GM12878 (cell line): ENCODE results near the gene DGKB. TPM values are rescaled to one million over a fixed set of nuclear protein-coding genes. Genes with fewer than 3 reads are reported as not detected.

ENCODE experiments used
- ATAC-seq: fragments of 200-7000 bp; cut with Tn5 transposase; 3 replicates; pipeline ENCODE4 v1.9.1; 2020; ENCODE audit warnings: mild to moderate bottlenecking, moderate library complexity
- BruUV-seq: library from RNA; stranded (reverse); fragments of 400-500 nt; replicated peaks from 2 replicates; lab custom pipeline; 2021; lab: Mats Ljungman, UMichigan
- CTCF ChIA-PET: fragments of 300-600 bp; sonication (Branson Sonifier 250); formaldehyde crosslinking; extraction: SDS; loops from one replicate; lab custom pipeline; 2021; ENCODE audit warnings: inconsistent platforms; lab: Yijun Ruan, JAX
- POLR2A ChIA-PET: fragments of 350-600 bp; formaldehyde crosslinking; extraction: SDS; loops from one replicate; lab custom pipeline; 2021; ENCODE audit warnings: inconsistent platforms; lab: Charles Lee
- RAD21 ChIA-PET: fragments of 300-600 bp; sonication (Branson Sonifier 250); formaldehyde crosslinking; loops from one replicate; lab custom pipeline; 2023; ENCODE audit warnings: antibody characterized with exemption; ENCODE audit not compliant: unreplicated experiment; lab: Charles Lee
- SMC1A ChIA-PET: fragments of 300-600 bp; sonication (Branson Sonifier 250); formaldehyde crosslinking; loops from one replicate; lab custom pipeline; 2023; ENCODE audit not compliant: unreplicated experiment, uncharacterized antibody; lab: Charles Lee
- DNase-seq: peaks from one replicate; pipeline ENCODE4 v3.0.0-alpha.2; 2011; ENCODE audit warnings: low read depth, low spot score
- FAIRE-seq: peaks from 3 replicates; lab custom pipeline; 2011; peaks lifted over from hg19 to GRCh38; lab: Jason Lieb, UNC
- H2AFZ ChIP-seq: 2 replicates; pipeline ENCODE4 v1.6.0; 2011; ENCODE audit warnings: low read depth, low read length, control low read depth; ENCODE audit not compliant: control insufficient read depth
- H3K27ac ChIP-seq: 2 replicates; pipeline ENCODE4 v1.5.1; 2011; ENCODE audit warnings: control low read depth; ENCODE audit not compliant: control insufficient read depth, insufficient read depth
- H3K27me3 ChIP-seq, 2 experiments: replicated peaks in 1 of 2; 2 replicates each; pipeline versions ENCODE4 v1.6.0 to v1.6.1; 2011; ENCODE audit warnings: low read length in 1 of 2; ENCODE audit not compliant: control insufficient read depth in 2 of 2, insufficient read depth in 2 of 2
- H3K36me3 ChIP-seq, 2 experiments: 2 replicates each; pipeline ENCODE4 v1.5.1; 2011; ENCODE audit warnings: low read length in 1 of 2; ENCODE audit not compliant: control insufficient read depth in 2 of 2, insufficient read depth in 2 of 2
- H3K4me1 ChIP-seq: 2 replicates; pipeline ENCODE4 v1.6.1; 2011; ENCODE audit warnings: mild to moderate bottlenecking, low read length, moderate library complexity, mixed read lengths; ENCODE audit not compliant: control insufficient read depth, insufficient read depth
- H3K4me2 ChIP-seq: 2 replicates; pipeline ENCODE4 v1.6.0; 2011; ENCODE audit warnings: control low read depth; ENCODE audit not compliant: control insufficient read depth, insufficient read depth
- H3K4me3 ChIP-seq: fragments of 200-600 bp; sonication (generic); 2 replicates; pipeline ENCODE4 v1.5.1; 2016
- H3K79me2 ChIP-seq: 2 replicates; pipeline ENCODE4 v1.6.0; 2011; ENCODE audit warnings: low read length; ENCODE audit not compliant: control insufficient read depth, insufficient read depth
- H3K9ac ChIP-seq: 2 replicates; pipeline ENCODE4 v1.8.0; 2011; ENCODE audit warnings: low read length, control low read depth, mixed read lengths; ENCODE audit not compliant: control insufficient read depth, insufficient read depth
- H3K9me3 ChIP-seq: replicated peaks from 3 replicates; pipeline ENCODE4 v1.5.1; 2011; ENCODE audit warnings: mild to moderate bottlenecking, low read length; ENCODE audit not compliant: control insufficient read depth, insufficient read depth
- H4K20me1 ChIP-seq: 2 replicates; pipeline ENCODE4 v1.6.0; 2011; ENCODE audit not compliant: control insufficient read depth, insufficient read depth
- ATF2 ChIP-seq: IDR thresholded peaks from 2 replicates; pipeline ENCODE4 v1.6.1; 2012; ENCODE audit warnings: low read length, inconsistent platforms
- ESRRA ChIP-seq: IDR thresholded peaks from 2 replicates; pipeline ENCODE4 v1.6.1; 2012; ENCODE audit warnings: mild to moderate bottlenecking, low read length, improper control_type of control experiment
- KDM1A ChIP-seq: fragments of 200-600 bp; sonication (generic); IDR thresholded peaks from 2 replicates; pipeline ENCODE4 v1.6.1; 2016; ENCODE audit warnings: borderline replicate concordance
- KLF5 ChIP-seq: fragments of 450-650 bp; IDR thresholded peaks from 2 replicates; pipeline ENCODE4 v1.6.1; 2014; ENCODE audit warnings: mild to moderate bottlenecking; ENCODE audit not compliant: partially characterized antibody
- NR2C1 ChIP-seq: fragments of 450-650 bp; IDR thresholded peaks from 2 replicates; pipeline ENCODE4 v1.6.1; 2017; ENCODE audit warnings: antibody characterized with exemption, mild to moderate bottlenecking, moderate library complexity
- RFX5 ChIP-seq: IDR thresholded peaks from 2 replicates; pipeline ENCODE4 v1.6.1; 2011; ENCODE audit warnings: low read depth, low read length, improper control_type of control experiment
- TAF1 ChIP-seq: IDR thresholded peaks from 2 replicates; pipeline ENCODE4 v1.6.1; 2011; ENCODE audit warnings: mild to moderate bottlenecking, low read depth, low read length, borderline replicate concordance
- TBL1XR1 ChIP-seq: IDR thresholded peaks from 2 replicates; pipeline ENCODE4 v1.6.1; 2012; ENCODE audit warnings: low read depth, low read length, improper control_type of control experiment
- TCF12 ChIP-seq: IDR thresholded peaks from 2 replicates; pipeline ENCODE4 v1.6.1; 2011; ENCODE audit warnings: low read depth, mild to moderate bottlenecking, low read length
- WGBS: methylation state at CpG from one replicate; pipeline ENCODE4 v1.1.6; 2016; ENCODE audit warnings: low lambda C conversion rate; ENCODE audit not compliant: insufficient replicate concordance, insufficient coverage; ENCODE audit errors: missing lambda C conversion rate; 5-methylcytosine and 5-hydroxymethylcytosine counted together
- in situ Hi-C: fragments of 300-500 bp; cut with MboI; formaldehyde crosslinking; loops from 9 replicates; pipeline ENCODE4 v1.14.3; 2018; ENCODE audit warnings: mixed read lengths
- intact Hi-C: fragments of 100-400 bp; cut with micrococcal nuclease; formaldehyde crosslinking; loops from one replicate; pipeline ENCODE4 v1.14.2; 2022; ENCODE audit not compliant: unreplicated experiment
- polyA plus RNA-seq, 11 experiments: library from polyadenylated mRNA; depleted of rRNA in 4 of 11; unstranded in 6 of 11; stranded (reverse) in 5 of 11; fragments of >200 nt; fragmentation: Nextera tagmentation in 4 of 11; fragmentation: Illumina TruSeq in 1 of 11; extraction: Ambion mirVana in 4 of 11; extraction: Trizol in 1 of 11; gene quantifications; 1 replicate in 1 of 11; 2 replicates in 10 of 11; pipeline versions ENCODE4 v1.2.1 to v1.2.3, GENCODE V29; 2011 to 2016; ENCODE audit warnings: inconsistent platforms in 2 of 11, missing spikeins in 2 of 11, low read depth in 1 of 11
- total RNA-seq, 4 experiments: library from RNA; depleted of rRNA in 3 of 4; stranded (reverse); fragments of >200 nt in 3 of 4; fragmentation: Illumina TruSeq in 1 of 4; extraction: Trizol in 1 of 4; gene quantifications; 2 replicates each; pipeline versions ENCODE4 v1.2.1 to v1.2.3, GENCODE V29; 2013 to 2021
- TF ChIP-seq, protein P1 (sequence below): fragments of 450-650 bp; IDR thresholded peaks from 2 replicates; pipeline ENCODE4 v1.6.1; 2017; ENCODE audit warnings: mild to moderate bottlenecking, moderate library complexity
- TF ChIP-seq, protein P2 (sequence below): fragments of 450-650 bp; IDR thresholded peaks from 2 replicates; pipeline ENCODE4 v1.6.1; 2017; ENCODE audit warnings: mild to moderate bottlenecking

Gene DGKB
- total and polyA plus RNA-seq, 10 of the 15 experiments (the other 5 are each of a cell fraction or from before 2014, with no cell fraction given) = 0.02 to 0.10 (median 0.04) TPM; not detected in 6

DNA sequence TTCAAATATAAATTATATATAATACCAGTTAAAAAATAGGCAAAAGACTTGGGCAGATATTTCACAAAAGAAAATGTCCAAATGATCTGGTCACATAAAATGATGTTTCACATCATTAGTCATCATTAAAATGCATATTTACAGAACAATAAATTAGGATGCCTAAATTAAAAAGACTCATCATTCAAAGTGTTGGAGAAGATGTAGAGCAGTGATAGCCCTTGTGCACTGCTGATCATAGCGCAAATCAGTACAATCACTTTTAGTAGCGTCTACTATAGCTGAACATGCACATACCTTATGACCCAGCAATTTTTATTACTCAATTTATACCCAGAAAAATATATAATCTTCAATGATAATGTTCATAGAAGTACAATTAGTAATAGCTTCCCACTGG lies 579.8 kb downstream of the DGKB start:
- DNase-seq (no peak), FAIRE-seq (no peak), ATAC-seq (no peak)
- no peaks in the 10 kb centered on the region for H3K9me3 ChIP-seq
- no peak overlapping the region for H2AFZ ChIP-seq
- in situ Hi-C loops = no loop called here
- no peaks in the 10 kb centered on the region for H3K36me3 ChIP-seq
- ChIA-PET RAD21 (no interaction called here), CTCF (no interaction called here), SMC1A (no interaction called here), POLR2A (no interaction called here)
- no peaks in the 10 kb centered on the region for H4K20me1 ChIP-seq
- TF ChIP-seq, protein P1, sequence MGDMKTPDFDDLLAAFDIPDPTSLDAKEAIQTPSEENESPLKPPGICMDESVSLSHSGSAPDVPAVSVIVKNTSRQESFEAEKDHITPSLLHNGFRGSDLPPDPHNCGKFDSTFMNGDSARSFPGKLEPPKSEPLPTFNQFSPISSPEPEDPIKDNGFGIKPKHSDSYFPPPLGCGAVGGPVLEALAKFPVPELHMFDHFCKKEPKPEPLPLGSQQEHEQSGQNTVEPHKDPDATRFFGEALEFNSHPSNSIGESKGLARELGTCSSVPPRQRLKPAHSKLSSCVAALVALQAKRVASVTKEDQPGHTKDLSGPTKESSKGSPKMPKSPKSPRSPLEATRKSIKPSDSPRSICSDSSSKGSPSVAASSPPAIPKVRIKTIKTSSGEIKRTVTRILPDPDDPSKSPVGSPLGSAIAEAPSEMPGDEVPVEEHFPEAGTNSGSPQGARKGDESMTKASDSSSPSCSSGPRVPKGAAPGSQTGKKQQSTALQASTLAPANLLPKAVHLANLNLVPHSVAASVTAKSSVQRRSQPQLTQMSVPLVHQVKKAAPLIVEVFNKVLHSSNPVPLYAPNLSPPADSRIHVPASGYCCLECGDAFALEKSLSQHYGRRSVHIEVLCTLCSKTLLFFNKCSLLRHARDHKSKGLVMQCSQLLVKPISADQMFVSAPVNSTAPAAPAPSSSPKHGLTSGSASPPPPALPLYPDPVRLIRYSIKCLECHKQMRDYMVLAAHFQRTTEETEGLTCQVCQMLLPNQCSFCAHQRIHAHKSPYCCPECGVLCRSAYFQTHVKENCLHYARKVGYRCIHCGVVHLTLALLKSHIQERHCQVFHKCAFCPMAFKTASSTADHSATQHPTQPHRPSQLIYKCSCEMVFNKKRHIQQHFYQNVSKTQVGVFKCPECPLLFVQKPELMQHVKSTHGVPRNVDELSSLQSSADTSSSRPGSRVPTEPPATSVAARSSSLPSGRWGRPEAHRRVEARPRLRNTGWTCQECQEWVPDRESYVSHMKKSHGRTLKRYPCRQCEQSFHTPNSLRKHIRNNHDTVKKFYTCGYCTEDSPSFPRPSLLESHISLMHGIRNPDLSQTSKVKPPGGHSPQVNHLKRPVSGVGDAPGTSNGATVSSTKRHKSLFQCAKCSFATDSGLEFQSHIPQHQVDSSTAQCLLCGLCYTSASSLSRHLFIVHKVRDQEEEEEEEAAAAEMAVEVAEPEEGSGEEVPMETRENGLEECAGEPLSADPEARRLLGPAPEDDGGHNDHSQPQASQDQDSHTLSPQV = no peak
- TF ChIP-seq, protein P2, sequence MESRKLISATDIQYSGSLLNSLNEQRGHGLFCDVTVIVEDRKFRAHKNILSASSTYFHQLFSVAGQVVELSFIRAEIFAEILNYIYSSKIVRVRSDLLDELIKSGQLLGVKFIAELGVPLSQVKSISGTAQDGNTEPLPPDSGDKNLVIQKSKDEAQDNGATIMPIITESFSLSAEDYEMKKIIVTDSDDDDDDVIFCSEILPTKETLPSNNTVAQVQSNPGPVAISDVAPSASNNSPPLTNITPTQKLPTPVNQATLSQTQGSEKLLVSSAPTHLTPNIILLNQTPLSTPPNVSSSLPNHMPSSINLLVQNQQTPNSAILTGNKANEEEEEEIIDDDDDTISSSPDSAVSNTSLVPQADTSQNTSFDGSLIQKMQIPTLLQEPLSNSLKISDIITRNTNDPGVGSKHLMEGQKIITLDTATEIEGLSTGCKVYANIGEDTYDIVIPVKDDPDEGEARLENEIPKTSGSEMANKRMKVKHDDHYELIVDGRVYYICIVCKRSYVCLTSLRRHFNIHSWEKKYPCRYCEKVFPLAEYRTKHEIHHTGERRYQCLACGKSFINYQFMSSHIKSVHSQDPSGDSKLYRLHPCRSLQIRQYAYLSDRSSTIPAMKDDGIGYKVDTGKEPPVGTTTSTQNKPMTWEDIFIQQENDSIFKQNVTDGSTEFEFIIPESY = no peak
- TF ChIP-seq ESRRA (no peak), ATF2 (no peak), KDM1A (no peak), RFX5 (no peak), TAF1 (no peak), KLF5 (no peak), NR2C1 (no peak), TBL1XR1 (no peak), TCF12 (no peak)
- no TSS peak for BruUV-seq
- WGBS = 53% methylated on average over 2 of the region's 2 CpGs
- no peak overlapping the region for H3K4me2 ChIP-seq
- H3K4me1 ChIP-seq = no peaks in the 10 kb centered on the region
- no peak overlapping the region for H3K27ac ChIP-seq
- intact Hi-C loops = no loop called here
- H3K4me3 ChIP-seq = no peak overlapping the region
- no peaks in the 10 kb centered on the region for H3K27me3 ChIP-seq
- no peaks in the 10 kb centered on the region for H3K79me2 ChIP-seq
- no peak overlapping the region for H3K9ac ChIP-seq
